K562 (cell line): Measurements from ENCODE around the gene LSM12. TPM values are rescaled to one million over a fixed set of nuclear protein-coding genes. Genes with fewer than 3 reads are reported as not detected.

Experiments
- KLF16 ChIP-seq: IDR thresholded peaks from 2 replicates; pipeline ENCODE4 v1.6.1; 2016; ENCODE audit warnings: antibody characterized with exemption
- MAZ ChIP-seq, 2 experiments: fragments of 450-650 bp in 1 of 2; sonication (generic) in 1 of 2; formaldehyde crosslinking; IDR thresholded peaks in 1 of 2; conservative IDR thresholded peaks in 1 of 2; 2 replicates each; pipeline versions ENCODE4 v1.4.0 to v1.5.0; 2020; ENCODE audit warnings: mild to moderate bottlenecking in 1 of 2, missing genetic modification reagents in 1 of 2
- MED1 ChIP-seq: sonication (generic); formaldehyde crosslinking; IDR thresholded peaks from 2 replicates; pipeline ENCODE4 v1.8.1; 2023; ENCODE audit warnings: missing genetic modification reagents, borderline replicate concordance
- MIER1 ChIP-seq: fragments of 450-650 bp; IDR thresholded peaks from 2 replicates; pipeline ENCODE4 v1.6.1; 2016; ENCODE audit warnings: antibody characterized with exemption, mild to moderate bottlenecking, low read depth
- RB1 ChIP-seq: fragments of 450-650 bp; IDR thresholded peaks from 2 replicates; pipeline ENCODE4 v1.6.1; 2017; ENCODE audit warnings: low read depth, mild to moderate bottlenecking
- XRCC5 ChIP-seq: fragments of 200-400 bp; formaldehyde crosslinking; IDR thresholded peaks from 2 replicates; pipeline ENCODE4 v1.6.1; 2017; ENCODE audit warnings: low read depth, mild to moderate bottlenecking, low read length
- ZC3H4 ChIP-seq: sonication (generic); formaldehyde crosslinking; IDR thresholded peaks from 2 replicates; pipeline ENCODE4 v1.9.0; 2021; ENCODE audit warnings: missing genetic modification reagents, borderline replicate concordance
- ZNF589 ChIP-seq: fragments of 200-800 bp; sonication (Bioruptor generic); IDR thresholded peaks from 2 replicates; pipeline ENCODE4 v1.6.1; 2016; ENCODE audit warnings: low read depth, missing genetic modification characterization, missing compliant biosample characterization
- polyA plus RNA-seq, 8 experiments: library from polyadenylated mRNA; depleted of rRNA in 4 of 8; stranded (reverse) in 5 of 8; unstranded in 3 of 8; fragments of >200 nt; fragmentation: Nextera tagmentation in 2 of 8; fragmentation: Illumina TruSeq in 1 of 8; extraction: Ambion mirVana in 2 of 8; extraction: Trizol in 1 of 8; gene quantifications; 2 replicates each; pipeline versions ENCODE4 v1.2.1 to v1.2.3, GENCODE V29; 2011 to 2014; ENCODE audit warnings: inconsistent platforms in 1 of 8, missing spikeins in 1 of 8
- total RNA-seq, 7 experiments: library from RNA; depleted of rRNA in 6 of 7; stranded (reverse); fragments of >200 nt in 6 of 7; fragmentation: Illumina TruSeq in 2 of 7; extraction: Trizol in 2 of 7; gene quantifications; 2 replicates each; pipeline versions ENCODE4 v1.2.1 to v1.2.3, GENCODE V29; 2011 to 2021; ENCODE audit warnings: low replicate concordance in 1 of 7
- TF ChIP-seq, protein P1 (sequence below): sonication (generic); formaldehyde crosslinking; IDR thresholded peaks from 2 replicates; pipeline ENCODE4 v1.8.1; 2022; ENCODE audit warnings: missing genetic modification reagents

Gene LSM12
- total and polyA plus RNA-seq, 9 of the 15 experiments (the other 6 are each of a cell fraction or from before 2014, with no cell fraction given): 53.0 to 258 (median 89.3) TPM

DNA sequence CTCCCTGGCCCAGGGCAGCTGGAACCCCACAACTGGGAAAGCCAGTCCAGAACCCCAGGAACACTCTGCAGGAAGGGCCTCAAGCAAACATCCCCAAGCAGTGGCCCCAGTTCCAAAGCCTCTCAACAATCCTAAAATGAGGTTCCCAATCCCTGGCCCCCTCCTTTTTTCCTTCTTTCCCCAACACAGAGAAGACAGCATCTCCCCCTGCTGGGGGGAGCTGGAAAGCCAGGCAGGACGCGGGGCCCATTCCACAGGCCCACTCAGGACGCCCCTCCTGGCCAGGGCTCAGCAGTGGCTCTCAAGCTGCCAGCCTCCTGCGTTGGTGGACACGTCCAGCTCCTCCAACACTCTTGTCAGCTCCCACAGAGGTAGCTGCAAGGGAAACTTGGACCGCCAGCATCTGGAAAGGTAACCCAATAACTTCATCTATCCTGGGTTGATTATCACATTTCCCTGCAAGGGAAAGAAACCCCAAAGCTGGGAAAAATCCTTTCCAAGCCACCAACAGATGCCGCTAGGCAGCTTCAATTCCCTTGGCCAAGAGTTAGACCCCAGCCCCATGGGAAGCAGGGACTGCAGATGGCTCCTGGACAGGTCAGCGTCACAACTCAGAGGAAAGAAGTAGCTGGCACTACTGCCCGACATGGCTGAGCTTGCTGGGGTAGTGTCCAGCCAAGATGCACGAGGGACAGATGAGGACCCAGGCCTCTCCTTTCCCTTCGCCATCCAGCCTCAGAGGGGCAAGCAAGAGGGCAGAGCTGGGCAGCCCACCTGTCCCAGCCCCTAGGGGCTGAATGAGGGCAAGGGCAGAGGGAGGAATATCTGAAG, 49.3 kb upstream of the LSM12 start (continued):
- TF ChIP-seq, protein P1, sequence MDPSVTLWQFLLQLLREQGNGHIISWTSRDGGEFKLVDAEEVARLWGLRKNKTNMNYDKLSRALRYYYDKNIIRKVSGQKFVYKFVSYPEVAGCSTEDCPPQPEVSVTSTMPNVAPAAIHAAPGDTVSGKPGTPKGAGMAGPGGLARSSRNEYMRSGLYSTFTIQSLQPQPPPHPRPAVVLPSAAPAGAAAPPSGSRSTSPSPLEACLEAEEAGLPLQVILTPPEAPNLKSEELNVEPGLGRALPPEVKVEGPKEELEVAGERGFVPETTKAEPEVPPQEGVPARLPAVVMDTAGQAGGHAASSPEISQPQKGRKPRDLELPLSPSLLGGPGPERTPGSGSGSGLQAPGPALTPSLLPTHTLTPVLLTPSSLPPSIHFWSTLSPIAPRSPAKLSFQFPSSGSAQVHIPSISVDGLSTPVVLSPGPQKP: no peak
- TF ChIP-seq XRCC5 (peak; percentile 25; the same call in 1 of the 2 replicates), MED1 (no peak), RB1 (peak; percentile 59; the same call in 1 of the 2 replicates), MAZ (CRISPR knock-in tag; conservative IDR thresholded peaks at IDR 0.05 in 1 of 2, IDR thresholded peaks at IDR 0.05 in 1 of 2) (peak; percentile 28 to 91; a peak in 2 of 4 replicates), ZC3H4 (CRISPR knock-in tag) (no peak), KLF16 (0 out of 2 replicates have a peak, but pooled peaks have one; percentile 39), MIER1 (no peak), ZNF589 (CRISPR knock-in tag) (no peak)
